ENCODE results near the gene RAB26.
"Not testable (repeated sequence)": the region's sequence is repeated elsewhere in the genome, so short reads cannot be mapped to it uniquely, and the experiment has no call there.

The RAB26 gene

GRCh38 chr16:2117341-2117740 is 31.1 kb upstream of the RAB26 start:
- not testable (repeated sequence) for DNase-seq (ENCODE audit: low read depth in 2 of 2)

GRCh38 chr16:2117960-2118722 is 30.3 kb upstream of the RAB26 start:
- DNase-seq (ENCODE audit: low read depth in 2 of 2) = not testable (repeated sequence)

- DNase-seq (ENCODE audit: low read depth in 2 of 2) = not testable (repeated sequence)
Observed at GRCh38 chr16:2121325-2121724, 27.1 kb upstream of the RAB26 start.

GRCh38 chr16:2121853-2122252 is 26.6 kb upstream of the RAB26 start:
- no peak for DNase-seq (ENCODE audit: low read depth in 2 of 2)

GRCh38 chr16:2122429-2122828 is 26.0 kb upstream of the RAB26 start:
- no peak for DNase-seq (ENCODE audit: low read depth in 2 of 2)

- not testable (repeated sequence) for DNase-seq (ENCODE audit: low read depth in 2 of 2)
Observed at GRCh38 chr16:2122934-2123683, 25.3 kb upstream of the RAB26 start.

GRCh38 chr16:2123706-2124376 is 24.6 kb upstream of the RAB26 start:
- DNase-seq (ENCODE audit: low read depth in 2 of 2) = not testable (repeated sequence)

GRCh38 chr16:2124377-2124693 is 24.1 kb upstream of the RAB26 start:
- DNase-seq (ENCODE audit: low read depth in 2 of 2) = not testable (repeated sequence)

GRCh38 chr16:2124694-2125444 is 23.6 kb upstream of the RAB26 start:
- not testable (repeated sequence) for DNase-seq (ENCODE audit: low read depth in 2 of 2)

- not testable (repeated sequence) for DNase-seq (ENCODE audit: low read depth in 2 of 2)
Observed at GRCh38 chr16:2125609-2126008, 22.8 kb upstream of the RAB26 start.

GRCh38 chr16:2126161-2126743 is 22.2 kb upstream of the RAB26 start:
- not testable (repeated sequence) for DNase-seq (ENCODE audit: low read depth in 2 of 2)

GRCh38 chr16:2126928-2127556 is 21.4 kb upstream of the RAB26 start:
- not testable (repeated sequence) for DNase-seq (ENCODE audit: low read depth in 2 of 2)

GRCh38 chr16:2127630-2128280 is 20.7 kb upstream of the RAB26 start:
- DNase-seq (ENCODE audit: low read depth in 2 of 2) = peak in 1 of 2 donors; percentile 26

- not testable (repeated sequence) for DNase-seq (ENCODE audit: low read depth in 2 of 2)
Observed at GRCh38 chr16:2129251-2129650, 19.2 kb upstream of the RAB26 start.

GRCh38 chr16:2129890-2130447 is 18.5 kb upstream of the RAB26 start:
- DNase-seq (ENCODE audit: low read depth in 2 of 2) = not testable (repeated sequence)

- not testable (repeated sequence) for DNase-seq (ENCODE audit: low read depth in 2 of 2)
Observed at GRCh38 chr16:2133797-2134196, 14.6 kb upstream of the RAB26 start.

GRCh38 chr16:2135071-2135470 is 13.4 kb upstream of the RAB26 start:
- not testable (repeated sequence) for DNase-seq (ENCODE audit: low read depth in 2 of 2)

- DNase-seq (ENCODE audit: low read depth in 2 of 2) = peak; percentile 98 to 99
Observed at GRCh38 chr16:2135770-2136490, 12.5 kb upstream of the RAB26 start, which contains the start of gene PKD1. Gene PKD1 (minus strand): TSS chr16:2135898. CDS start chr16:2135689, 209 bp downstream.

Data from stimulated activated CD8-positive, alpha-beta memory T cell treated with anti-CD3 and anti-CD28 coated beads, Interleukin-2, amount 100 ng/mL, for 48 hours (primary cell).